HG03025 (cell line): Measurements from ENCODE around the gene ARSG.
"Not testable (repeated sequence)": the region's sequence is repeated elsewhere in the genome, so short reads cannot be mapped to it uniquely, and the experiment has no call there.

Source experiments
- ATAC-seq: cut with Tn5 transposase; IDR thresholded peaks from one replicate; pipeline ENCODE4 v1.9.1; 2021; ENCODE audit warnings: mild to moderate bottlenecking, moderate library complexity; ENCODE audit not compliant: unreplicated experiment, low FRiP score

The ARSG gene

DNA sequence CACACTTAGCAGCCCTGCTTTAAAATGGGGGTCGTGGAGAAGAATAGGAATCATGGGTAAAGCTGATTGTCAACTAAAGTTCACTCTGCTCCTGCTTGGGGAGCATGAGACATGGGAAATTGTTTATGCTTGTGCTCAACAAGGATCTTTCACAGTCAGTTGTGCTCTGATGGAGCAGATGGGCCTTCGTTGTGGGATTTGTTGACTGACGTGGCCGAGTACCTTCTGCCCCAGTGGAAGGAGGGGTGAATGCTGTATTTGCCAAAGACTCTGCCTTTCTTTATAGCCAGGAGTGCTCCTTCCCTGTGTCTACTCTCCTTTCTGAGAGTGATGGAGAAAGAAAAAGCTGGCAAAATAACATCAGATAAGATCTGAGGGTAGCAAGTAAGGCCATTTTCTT is 11.4 kb downstream of the ARSG start:
- ATAC-seq: no peak

- ATAC-seq: no peak
These were observed 13.4 kb downstream of the ARSG start for GRCh38 chr17:68304706-68305105.

DNA sequence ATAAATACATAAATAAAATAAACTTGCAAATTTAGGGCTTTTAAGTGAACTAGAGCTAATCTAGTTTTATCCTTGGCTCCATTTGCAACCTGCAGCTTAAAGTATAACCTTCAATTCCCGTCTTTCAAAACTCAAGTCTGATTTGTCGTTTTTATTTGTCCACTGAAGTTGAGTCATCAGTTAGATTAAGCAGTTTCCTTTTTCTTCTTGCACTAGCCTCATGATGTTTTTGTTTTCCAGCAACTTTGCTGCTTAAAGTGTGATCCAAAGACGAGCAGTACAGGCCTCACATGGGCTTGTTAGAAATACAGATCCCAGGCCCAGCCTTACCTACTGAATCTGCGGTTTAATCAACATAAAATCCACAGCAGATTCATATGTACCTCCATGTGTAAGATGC is 13.8 kb downstream of the ARSG start:
- no peak for ATAC-seq

DNA sequence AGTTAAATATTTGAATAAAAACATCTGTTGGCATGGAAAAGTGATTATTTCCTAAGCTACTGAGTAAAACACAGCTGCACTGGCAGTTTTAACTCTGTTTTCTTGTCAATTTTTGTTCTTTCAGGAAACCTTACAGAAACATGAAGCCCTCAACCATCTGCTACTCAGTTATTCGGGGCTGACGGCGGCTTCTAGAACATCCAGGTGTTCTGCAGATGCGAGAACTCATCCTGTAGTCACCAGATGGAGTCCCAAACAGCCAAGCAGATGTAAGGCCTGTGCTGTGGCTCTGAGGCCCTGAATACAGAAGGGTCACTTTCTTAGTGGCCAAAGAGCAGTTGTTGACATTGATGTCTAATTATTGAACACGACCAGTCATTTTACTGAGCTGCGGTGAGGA is 15.5 kb downstream of the ARSG start:
- ATAC-seq: no peak

GRCh38 chr17:68307443-68307842 is 16.1 kb downstream of the ARSG start:
- no peak for ATAC-seq

DNA sequence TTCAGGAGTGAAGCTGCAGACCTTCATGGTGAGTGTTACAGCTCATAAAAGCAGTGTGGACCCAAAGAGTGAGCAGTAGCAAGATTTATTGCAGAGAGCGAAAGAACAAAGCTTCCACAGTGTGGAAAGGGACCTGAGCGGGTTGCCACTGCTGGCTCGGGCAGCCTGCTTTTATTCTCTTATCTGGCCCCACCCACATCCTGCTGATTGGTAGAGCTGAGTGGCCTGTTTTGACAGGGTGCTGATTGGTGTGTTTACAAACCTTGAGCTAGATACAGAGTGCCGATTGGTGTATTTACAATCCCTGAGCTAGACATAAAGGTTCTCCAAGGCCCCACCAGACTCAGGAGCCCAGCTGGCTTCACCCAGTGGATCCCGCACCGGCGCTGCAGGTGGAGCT is 17.2 kb downstream of the ARSG start:
- ATAC-seq: not testable (repeated sequence)

GRCh38 chr17:68309066-68309670 is 17.9 kb downstream of the ARSG start:
- not testable (repeated sequence) for ATAC-seq

DNA sequence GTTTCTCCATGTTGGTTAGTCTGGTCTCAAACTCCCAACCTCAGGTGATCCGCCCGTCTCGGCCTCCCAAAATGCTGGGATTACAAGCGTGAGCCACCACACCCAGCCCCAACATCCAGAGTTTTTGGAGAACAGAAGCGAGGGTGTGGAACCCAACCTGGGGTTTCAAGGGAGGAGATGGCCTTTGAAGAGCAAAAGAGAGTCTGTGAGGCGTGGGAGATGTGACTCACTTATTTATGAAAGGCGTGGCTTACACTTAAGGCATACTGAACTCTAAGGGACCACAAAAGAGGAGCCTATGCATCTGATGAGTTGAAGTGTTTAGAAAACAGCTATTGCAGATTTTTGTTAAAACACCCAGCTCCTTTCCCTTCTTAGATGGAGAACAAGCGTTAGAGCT is 18.9 kb downstream of the ARSG start:
- ATAC-seq: no peak

- ATAC-seq: no peak
These were observed 23.7 kb downstream of the ARSG start for GRCh38 chr17:68314916-68315535.

GRCh38 chr17:68315930-68316329 is 24.6 kb downstream of the ARSG start:
- ATAC-seq: no peak

GRCh38 chr17:68317458-68317857 is 26.2 kb downstream of the ARSG start:
- no peak for ATAC-seq

GRCh38 chr17:68318103-68318991 is 27.1 kb downstream of the ARSG start:
- ATAC-seq: no peak

- no peak for ATAC-seq
These were observed 28.3 kb downstream of the ARSG start for GRCh38 chr17:68319410-68320162.

- no peak for ATAC-seq
These were observed 29.1 kb downstream of the ARSG start for GRCh38 chr17:68320311-68320865.

DNA sequence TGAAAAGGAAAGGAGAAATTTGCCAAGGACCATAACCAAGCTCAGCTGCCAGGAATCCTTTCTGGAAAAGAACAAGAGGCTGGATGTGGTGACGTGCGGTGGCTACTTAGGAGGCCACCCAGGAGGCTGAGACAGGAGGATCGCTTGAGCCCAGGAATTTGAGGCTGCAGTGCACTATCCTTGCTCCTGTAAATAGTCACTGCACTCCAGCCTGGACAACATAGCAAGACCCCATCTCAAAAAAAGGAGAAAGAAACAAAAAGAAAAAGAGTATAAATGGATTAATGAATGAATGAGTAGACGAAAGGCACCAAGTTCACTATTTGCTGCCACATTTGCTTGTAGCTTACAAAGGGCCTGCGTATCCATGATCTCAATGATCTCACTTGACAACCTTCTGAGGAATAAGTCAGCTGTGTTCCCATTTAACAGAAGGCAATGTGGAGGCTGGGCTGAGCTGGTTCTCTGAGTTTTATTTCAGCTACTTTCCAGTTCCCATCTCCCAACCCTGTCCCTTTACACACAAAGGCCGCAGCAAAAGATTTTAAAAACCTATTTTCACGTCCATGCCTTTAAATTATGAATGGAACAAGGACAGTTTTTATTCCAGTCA is 29.8 kb downstream of the ARSG start:
- ATAC-seq: no peak

DNA sequence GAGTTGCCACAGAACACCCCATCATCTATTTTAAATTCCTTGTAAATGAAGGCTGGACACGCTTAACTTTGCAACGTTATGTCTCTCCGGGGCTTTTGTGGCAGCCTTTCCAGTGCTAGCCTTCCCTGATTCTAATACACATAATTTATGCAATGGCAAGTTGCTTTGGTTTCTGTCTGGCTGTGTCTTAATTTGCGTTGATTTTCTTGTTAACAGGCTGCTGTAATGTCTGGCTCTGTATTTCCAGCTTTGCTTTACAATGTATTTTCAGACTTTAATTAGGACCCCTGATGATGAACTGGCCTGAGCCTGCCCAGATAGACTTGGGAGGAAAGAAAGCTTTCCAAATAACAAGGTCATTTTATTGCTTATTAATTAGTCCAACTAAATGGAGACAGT is 30.3 kb downstream of the ARSG start:
- ATAC-seq: no peak

GRCh38 chr17:68322630-68323029 is 31.3 kb downstream of the ARSG start:
- no peak for ATAC-seq

DNA sequence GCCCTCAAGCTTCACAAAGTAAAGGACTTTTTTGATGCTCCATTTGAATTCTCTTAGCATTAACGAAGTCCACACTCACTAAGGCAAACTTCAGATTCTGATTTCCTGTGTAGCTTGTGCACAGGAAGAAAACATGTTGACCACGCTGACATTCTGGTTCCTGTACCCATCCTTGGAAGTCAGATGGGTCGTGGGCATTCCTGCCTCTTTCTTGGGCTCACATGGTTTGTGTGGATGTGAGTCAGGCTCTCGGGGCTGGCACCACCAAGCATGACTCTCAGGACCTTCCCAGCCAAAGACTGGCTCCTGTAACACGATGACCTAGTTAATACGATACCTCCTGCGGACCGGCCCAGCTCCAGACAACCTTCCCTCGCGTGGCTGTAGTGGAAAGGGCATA is 32.8 kb downstream of the ARSG start:
- no peak for ATAC-seq

DNA sequence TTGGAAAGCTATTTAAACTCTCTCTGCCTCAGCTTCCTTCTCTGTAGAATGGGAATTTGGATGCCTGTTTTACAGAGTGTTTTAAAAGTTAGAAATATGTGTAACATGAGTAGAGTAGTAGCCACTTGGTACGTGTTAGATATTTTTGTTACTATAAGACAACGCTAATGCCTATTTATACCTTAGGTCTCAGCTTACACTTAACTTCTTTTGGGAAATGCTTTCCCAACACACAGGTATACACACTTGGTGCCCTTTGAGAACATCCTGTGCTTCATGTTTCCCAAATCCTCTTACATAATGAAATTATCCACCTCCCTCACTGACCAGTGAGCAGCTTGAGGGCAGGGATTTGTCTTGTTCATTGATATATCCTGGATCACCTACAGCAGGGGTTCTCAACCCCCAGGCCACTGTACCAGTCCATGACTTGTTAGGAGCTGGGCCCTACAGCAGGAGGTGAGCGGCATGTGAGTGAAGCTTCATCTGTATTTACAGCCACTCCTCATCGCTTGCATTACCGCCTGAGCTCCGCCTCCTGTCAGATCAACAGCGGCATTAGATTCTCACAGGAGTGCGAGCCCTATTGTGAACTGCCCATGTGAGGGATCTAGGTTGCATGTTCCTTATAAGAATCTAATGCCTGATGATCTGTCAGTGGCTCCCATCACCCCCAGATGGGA is 33.5 kb downstream of the ARSG start:
- ATAC-seq: no peak

- no peak for ATAC-seq
These were observed 34.7 kb downstream of the ARSG start for GRCh38 chr17:68325961-68326360.
